Lower leg skin (tissue), 3 donors: ENCODE measurements around the gene STAT5A.

Experiments used
- POLR2A ChIP-seq, 2 donors: fragments of 450-650 bp; IDR thresholded peaks; one replicate each; pipeline ENCODE4 v1.6.1; 2016 to 2017; ENCODE audit warnings: antibody characterized with exemption in 2 of 2, mild to moderate bottlenecking in 1 of 2, moderate library complexity in 1 of 2
- TF ChIP-seq, protein P1 (sequence below), 3 donors: fragments of 450-650 bp; IDR thresholded peaks; one replicate each; pipeline ENCODE4 v1.5.1; 2016; ENCODE audit warnings: antibody characterized with exemption in 3 of 3, mild to moderate bottlenecking in 3 of 3, moderate library complexity in 2 of 3

DNA sequence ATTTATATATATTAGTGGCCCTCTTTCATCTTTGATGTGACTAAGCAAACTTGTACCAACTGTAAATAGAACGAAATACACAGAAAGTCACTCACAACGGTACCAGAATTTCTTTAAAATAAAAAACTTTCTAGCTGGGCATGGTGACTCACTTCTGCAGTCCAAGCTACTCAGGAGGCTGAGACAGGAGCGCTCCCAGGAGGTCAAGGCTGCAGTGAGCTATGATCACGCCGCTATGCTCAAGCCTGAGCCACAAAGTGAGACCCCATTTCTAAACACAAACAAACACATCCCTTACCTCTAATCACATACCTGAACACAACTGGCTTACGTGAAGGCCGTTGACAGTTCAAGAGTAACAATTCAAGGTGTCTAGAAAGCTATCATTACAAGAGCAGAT, 41.8 kb upstream of the STAT5A start:
- TF ChIP-seq, protein P1, sequence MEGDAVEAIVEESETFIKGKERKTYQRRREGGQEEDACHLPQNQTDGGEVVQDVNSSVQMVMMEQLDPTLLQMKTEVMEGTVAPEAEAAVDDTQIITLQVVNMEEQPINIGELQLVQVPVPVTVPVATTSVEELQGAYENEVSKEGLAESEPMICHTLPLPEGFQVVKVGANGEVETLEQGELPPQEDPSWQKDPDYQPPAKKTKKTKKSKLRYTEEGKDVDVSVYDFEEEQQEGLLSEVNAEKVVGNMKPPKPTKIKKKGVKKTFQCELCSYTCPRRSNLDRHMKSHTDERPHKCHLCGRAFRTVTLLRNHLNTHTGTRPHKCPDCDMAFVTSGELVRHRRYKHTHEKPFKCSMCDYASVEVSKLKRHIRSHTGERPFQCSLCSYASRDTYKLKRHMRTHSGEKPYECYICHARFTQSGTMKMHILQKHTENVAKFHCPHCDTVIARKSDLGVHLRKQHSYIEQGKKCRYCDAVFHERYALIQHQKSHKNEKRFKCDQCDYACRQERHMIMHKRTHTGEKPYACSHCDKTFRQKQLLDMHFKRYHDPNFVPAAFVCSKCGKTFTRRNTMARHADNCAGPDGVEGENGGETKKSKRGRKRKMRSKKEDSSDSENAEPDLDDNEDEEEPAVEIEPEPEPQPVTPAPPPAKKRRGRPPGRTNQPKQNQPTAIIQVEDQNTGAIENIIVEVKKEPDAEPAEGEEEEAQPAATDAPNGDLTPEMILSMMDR (IDR thresholded peaks at IDR 0.05), result no peak
- no peak for TF ChIP-seq POLR2A (IDR thresholded peaks at IDR 0.05)
